Caco-2 (cell line): ENCODE results near the gene RAMP3. TPM values are rescaled to one million over a fixed set of nuclear protein-coding genes. Genes with fewer than 3 reads are reported as not detected.

Source experiments
- BruUV-seq: library from RNA; stranded (reverse); fragments of 400-500 nt; replicated peaks from 2 replicates; lab custom pipeline; 2021; lab: Mats Ljungman, UMichigan
- CTCF ChIA-PET: fragments of 300-600 bp; sonication (Branson Sonifier 250); formaldehyde crosslinking; loops from one replicate; lab custom pipeline; 2022; ENCODE audit warnings: antibody characterized with exemption; lab: Charles Lee
- POLR2A ChIA-PET: fragments of 300-600 bp; sonication (Branson Sonifier 250); formaldehyde crosslinking; loops from one replicate; lab custom pipeline; 2022; ENCODE audit warnings: antibody characterized with exemption; lab: Charles Lee
- DNase-seq, 2 experiments: peaks; one replicate each; pipeline versions ENCODE4 v3.0.0 to v3.0.0-alpha.2; 2020 to 2022
- H3K27me3 ChIP-seq: replicated peaks from 2 replicates; pipeline ENCODE4 v1.6.0; 2011; ENCODE audit warnings: low read length; ENCODE audit not compliant: control insufficient read depth, insufficient read depth
- H3K36me3 ChIP-seq: 2 replicates; pipeline ENCODE4 v1.5.1; 2011; ENCODE audit warnings: low read length; ENCODE audit not compliant: control insufficient read depth, insufficient read depth
- H3K4me1 ChIP-seq: fragments of 250-450 bp; sonication (Bioruptor Pico); 2 replicates; pipeline ENCODE4 v1.5.1; 2020; ENCODE audit warnings: mild to moderate bottlenecking
- H3K4me3 ChIP-seq: 2 replicates; pipeline ENCODE4 v1.5.1; 2011; ENCODE audit warnings: low read depth, mild to moderate bottlenecking, control low read depth, low read length
- H3K9me3 ChIP-seq: fragments of 250-450 bp; sonication (Bioruptor Pico); 2 replicates; pipeline ENCODE4 v1.5.1; 2020; ENCODE audit warnings: mild to moderate bottlenecking, moderate library complexity
- H3K27ac Mint-ChIP-seq: one replicate; pipeline ENCODE4 v1.8.0; 2022; ENCODE audit warnings: mixed read lengths; ENCODE audit not compliant: unreplicated experiment
- H3K27me3 Mint-ChIP-seq: one replicate; pipeline ENCODE4 v1.8.0; 2022; ENCODE audit warnings: mixed read lengths; ENCODE audit not compliant: insufficient read depth, unreplicated experiment
- H3K36me3 Mint-ChIP-seq: one replicate; pipeline ENCODE4 v1.8.0; 2022; ENCODE audit warnings: mild to moderate bottlenecking, mixed read lengths; ENCODE audit not compliant: insufficient read depth, unreplicated experiment
- H3K4me1 Mint-ChIP-seq: one replicate; pipeline ENCODE4 v1.8.0; 2022; ENCODE audit warnings: low read depth, mixed read lengths; ENCODE audit not compliant: unreplicated experiment
- H3K4me3 Mint-ChIP-seq: one replicate; pipeline ENCODE4 v1.8.0; 2022; ENCODE audit warnings: mild to moderate bottlenecking, moderate library complexity, mixed read lengths; ENCODE audit not compliant: unreplicated experiment
- H3K9me3 Mint-ChIP-seq: one replicate; pipeline ENCODE4 v1.8.0; 2022; ENCODE audit warnings: mixed read lengths; ENCODE audit not compliant: unreplicated experiment
- intact Hi-C: fragments of 100-400 bp; cut with micrococcal nuclease; formaldehyde crosslinking; loops from one replicate; pipeline ENCODE4 v1.10.0; 2022; ENCODE audit not compliant: unreplicated experiment
- total RNA-seq: library from RNA; stranded (reverse); gene quantifications from 2 replicates; pipeline ENCODE4 v1.2.3, GENCODE V29; 2022
- TF ChIP-seq, protein P1 (sequence below), 2 experiments: fragments of 200-600 bp in 1 of 2; IDR thresholded peaks; 1 replicate in 1 of 2; 2 replicates in 1 of 2; pipeline versions ENCODE4 v1.5.1 to v1.8.0; 2011 to 2022; ENCODE audit warnings: antibody characterized with exemption in 1 of 2, control low read depth in 1 of 2, inconsistent platforms in 1 of 2, low read depth in 1 of 2, low read length in 1 of 2, mild to moderate bottlenecking in 1 of 2, moderate library complexity in 1 of 2; ENCODE audit not compliant: insufficient read depth in 1 of 2, severe bottlenecking in 1 of 2, unreplicated experiment in 1 of 2

Gene RAMP3
- total RNA-seq, 1 experiment from 2014 or later, result not detected

DNA sequence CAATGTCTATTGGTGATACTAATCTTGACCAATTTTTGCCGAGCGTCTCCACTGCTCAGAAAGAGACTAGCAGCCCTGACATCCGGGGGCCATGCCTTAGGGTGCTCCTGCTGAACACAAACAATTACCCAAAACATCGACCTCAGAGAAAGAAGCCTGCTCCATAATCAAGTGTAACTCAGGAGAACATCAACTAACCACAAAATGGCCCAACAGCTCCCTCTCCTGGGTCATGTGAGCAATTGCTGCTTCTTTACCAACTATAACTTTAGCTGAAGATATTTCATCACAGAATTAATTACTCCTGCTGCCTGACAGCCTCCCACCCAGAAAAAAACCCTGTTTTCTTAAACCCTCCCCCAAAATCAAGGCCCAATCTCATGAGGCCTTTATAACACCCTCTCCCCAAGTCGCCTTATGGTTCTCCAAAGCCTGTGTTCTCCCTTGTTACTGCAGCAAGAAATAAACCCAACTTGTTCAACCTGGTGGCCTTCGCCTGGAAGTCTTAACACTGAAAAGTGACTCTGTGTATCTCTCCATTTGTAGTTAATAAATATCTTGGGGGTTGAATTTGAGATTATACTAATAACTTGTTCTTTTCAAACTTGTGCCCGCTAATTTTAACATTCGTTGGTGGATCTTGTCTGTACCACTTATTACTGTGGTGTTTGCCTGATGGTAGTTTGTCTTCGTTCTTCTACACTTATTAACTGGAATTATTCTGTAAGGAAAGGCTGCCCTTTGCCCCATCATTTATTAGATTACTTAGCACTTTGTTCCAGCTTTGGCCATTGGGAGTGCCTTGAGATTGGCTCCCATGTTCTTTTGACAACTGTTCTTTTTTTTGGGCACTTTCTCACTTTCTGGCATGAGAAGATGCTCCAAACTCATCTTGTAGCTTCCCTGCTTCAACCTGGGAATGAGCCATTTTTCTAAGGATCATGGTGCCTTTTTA, 21.2 kb upstream of the RAMP3 start:
- H3K27ac Mint-ChIP-seq, result no peak overlapping the region
- peak in 1 of 2 experiments; percentile 68 for DNase-seq
- intact Hi-C loops, result loop anchor here (1.0 to 2.0 kb wide), 5 partner anchors 58 to 548 kb away; no protein-coding TSS in a partner anchor
- H3K4me1 Mint-ChIP-seq, result no peaks in the 10 kb centered on the region
- no peaks in the 10 kb centered on the region for H3K36me3 Mint-ChIP-seq
- Histone ChIP-seq H3K36me3 (no peaks in the 10 kb centered on the region), H3K4me3 (no peak overlapping the region), H3K4me1 (no peaks in the 10 kb centered on the region), H3K27me3 (no peaks in the 10 kb centered on the region), H3K9me3 (no peaks in the 10 kb centered on the region)
- CTCF ChIA-PET, result interaction anchor here (0.5 to 2.1 kb wide), 11 partner anchors 13 to 759 kb away, joined by 3 to 29 read pairs (median 4); partner anchors contain the start of genes CCM2 and TBRG4
- no peaks in the 10 kb centered on the region for H3K9me3 Mint-ChIP-seq
- POLR2A ChIA-PET, result interaction anchor here (0.8 kb wide), 1 partner anchor 288 kb away, joined by 3 read pairs; the partner anchor contains the start of gene H2AZ2
- H3K4me3 Mint-ChIP-seq, result no peak overlapping the region
- BruUV-seq, result no TSS peak
- peaks cover 13% of the 10 kb centered on the region for H3K27me3 Mint-ChIP-seq
- TF ChIP-seq, protein P1, sequence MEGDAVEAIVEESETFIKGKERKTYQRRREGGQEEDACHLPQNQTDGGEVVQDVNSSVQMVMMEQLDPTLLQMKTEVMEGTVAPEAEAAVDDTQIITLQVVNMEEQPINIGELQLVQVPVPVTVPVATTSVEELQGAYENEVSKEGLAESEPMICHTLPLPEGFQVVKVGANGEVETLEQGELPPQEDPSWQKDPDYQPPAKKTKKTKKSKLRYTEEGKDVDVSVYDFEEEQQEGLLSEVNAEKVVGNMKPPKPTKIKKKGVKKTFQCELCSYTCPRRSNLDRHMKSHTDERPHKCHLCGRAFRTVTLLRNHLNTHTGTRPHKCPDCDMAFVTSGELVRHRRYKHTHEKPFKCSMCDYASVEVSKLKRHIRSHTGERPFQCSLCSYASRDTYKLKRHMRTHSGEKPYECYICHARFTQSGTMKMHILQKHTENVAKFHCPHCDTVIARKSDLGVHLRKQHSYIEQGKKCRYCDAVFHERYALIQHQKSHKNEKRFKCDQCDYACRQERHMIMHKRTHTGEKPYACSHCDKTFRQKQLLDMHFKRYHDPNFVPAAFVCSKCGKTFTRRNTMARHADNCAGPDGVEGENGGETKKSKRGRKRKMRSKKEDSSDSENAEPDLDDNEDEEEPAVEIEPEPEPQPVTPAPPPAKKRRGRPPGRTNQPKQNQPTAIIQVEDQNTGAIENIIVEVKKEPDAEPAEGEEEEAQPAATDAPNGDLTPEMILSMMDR (IDR thresholded peaks at IDR 0.05; ENCODE audit: insufficient read depth in 1 of 2, low read depth in 1 of 2, low read length in 1 of 2, severe bottlenecking in 1 of 2, unreplicated experiment in 1 of 2), result peak; percentile 80 to 88

DNA sequence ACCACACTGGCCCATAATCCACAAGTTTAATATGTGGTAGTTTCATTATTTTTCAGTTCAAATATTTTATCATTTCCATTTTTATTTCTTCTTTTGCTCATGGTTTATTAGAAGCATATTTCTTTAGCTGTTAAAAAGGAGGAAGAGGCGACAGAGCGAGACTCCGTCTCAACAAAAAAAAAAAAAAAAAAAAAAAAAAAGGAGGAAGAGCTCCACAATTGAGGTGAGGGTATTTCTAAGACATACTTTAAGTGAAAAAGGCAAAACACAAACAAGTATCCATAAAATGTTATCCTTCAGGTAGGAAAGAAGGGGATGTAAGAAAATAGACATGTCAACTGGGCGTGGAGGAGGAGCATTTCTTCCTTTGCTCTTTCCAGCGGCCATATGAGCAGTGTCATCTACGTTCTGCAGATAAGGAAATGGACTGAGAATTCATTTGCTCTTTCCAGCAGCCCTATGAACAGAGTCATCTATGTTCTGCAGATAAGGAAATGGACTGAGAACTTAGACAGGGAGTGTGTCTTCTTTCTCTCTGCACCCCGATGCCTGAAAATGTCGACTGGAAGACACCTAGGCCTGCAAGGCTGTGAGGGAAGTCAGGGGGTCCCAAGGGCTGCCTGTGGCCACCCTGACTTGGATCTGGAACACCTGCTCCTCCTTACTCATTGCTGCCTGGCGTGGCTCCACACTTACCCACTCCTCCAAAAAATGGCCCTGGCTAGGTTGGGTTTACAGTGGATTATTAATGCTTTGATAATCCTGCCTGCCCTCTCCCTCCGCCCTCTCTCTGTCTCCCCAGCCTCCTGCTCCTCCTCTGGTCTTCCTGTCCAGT, 18.9 kb upstream of the RAMP3 start:
- ChIA-PET POLR2A (no interaction called here), CTCF (interaction anchor here (0.6 kb wide), 1 partner anchor 709 kb away, joined by 3 read pairs; no protein-coding TSS in a partner anchor)
- Mint-ChIP-seq H3K4me3 (no peak overlapping the region), H3K36me3 (no peaks in the 10 kb centered on the region), H3K9me3 (no peaks in the 10 kb centered on the region), H3K27me3 (peaks cover 10% of the 10 kb centered on the region), H3K4me1 (no peaks in the 10 kb centered on the region), H3K27ac (no peak overlapping the region)
- BruUV-seq, result no TSS peak
- TF ChIP-seq, protein P1 (IDR thresholded peaks at IDR 0.05; ENCODE audit: insufficient read depth in 1 of 2, low read depth in 1 of 2, low read length in 1 of 2, severe bottlenecking in 1 of 2, unreplicated experiment in 1 of 2), result no peak
- Histone ChIP-seq H3K4me3 (no peak overlapping the region), H3K4me1 (no peaks in the 10 kb centered on the region), H3K9me3 (no peaks in the 10 kb centered on the region), H3K36me3 (no peaks in the 10 kb centered on the region), H3K27me3 (no peaks in the 10 kb centered on the region)
- intact Hi-C loops, result no loop called here
- no peak for DNase-seq

DNA sequence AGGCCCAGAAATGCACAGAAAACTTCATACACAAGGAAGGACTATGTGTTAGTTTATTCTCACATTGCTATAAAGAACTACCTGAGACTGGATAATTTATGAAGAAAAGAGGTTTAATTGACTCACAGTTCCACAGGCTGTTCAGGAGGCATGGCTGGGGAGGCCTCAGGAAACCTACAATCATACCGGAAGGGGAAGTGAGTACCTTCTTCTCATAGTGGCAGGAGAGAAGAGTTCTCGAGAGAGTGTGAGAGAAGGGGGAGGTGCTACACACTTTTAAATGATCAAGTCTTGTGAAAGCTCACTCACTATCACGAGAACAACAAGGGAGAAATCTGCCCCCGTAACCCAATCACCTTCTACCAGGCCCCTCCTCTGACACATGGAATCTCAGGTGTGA, 16.8 kb upstream of the RAMP3 start:
- no peaks in the 10 kb centered on the region for H3K27me3 ChIP-seq
- BruUV-seq, result no TSS peak
- no peaks in the 10 kb centered on the region for H3K36me3 ChIP-seq
- ChIA-PET POLR2A (no interaction called here), CTCF (no interaction called here)
- Mint-ChIP-seq H3K4me1 (no peaks in the 10 kb centered on the region), H3K27ac (no peak overlapping the region), H3K36me3 (no peaks in the 10 kb centered on the region), H3K4me3 (no peak overlapping the region), H3K27me3 (peaks cover 10% of the 10 kb centered on the region), H3K9me3 (no peaks in the 10 kb centered on the region)
- TF ChIP-seq, protein P1 (IDR thresholded peaks at IDR 0.05; ENCODE audit: insufficient read depth in 1 of 2, low read depth in 1 of 2, low read length in 1 of 2, severe bottlenecking in 1 of 2, unreplicated experiment in 1 of 2), result no peak
- no peak overlapping the region for H3K4me3 ChIP-seq
- no peaks in the 10 kb centered on the region for H3K4me1 ChIP-seq
- H3K9me3 ChIP-seq, result no peaks in the 10 kb centered on the region
- intact Hi-C loops, result no loop called here
- no peak for DNase-seq
